HG03045 (cell line): ENCODE measurements around the gene METTL14.

ENCODE experiments used
- ATAC-seq: cut with Tn5 transposase; IDR thresholded peaks from one replicate; pipeline ENCODE4 v1.9.1; 2021; ENCODE audit warnings: mild to moderate bottlenecking, moderate library complexity; ENCODE audit not compliant: unreplicated experiment

Gene METTL14

GRCh38 chr4:118756958-118757357, 71.8 kb downstream of the METTL14 start:
- no peak for ATAC-seq

GRCh38 chr4:118757761-118758251, 72.6 kb downstream of the METTL14 start:
- ATAC-seq = no peak

DNA sequence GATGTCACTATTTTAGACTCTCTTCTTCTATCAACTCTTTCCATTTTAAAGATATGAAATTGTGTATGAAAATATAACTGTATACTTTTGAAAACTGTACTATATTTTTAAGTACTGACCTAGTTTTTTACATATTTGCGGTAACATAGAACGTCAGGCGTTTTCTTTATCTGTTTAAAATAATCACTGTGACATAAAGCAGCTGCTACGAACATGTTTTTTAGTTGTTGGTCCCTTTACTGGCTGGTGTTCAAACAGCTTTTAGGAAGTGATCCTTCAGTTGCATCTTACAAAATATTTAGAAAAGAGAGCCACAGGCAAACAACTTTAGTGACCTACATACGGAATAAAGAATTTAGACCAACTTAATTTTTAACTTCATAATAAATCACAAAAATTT, 73.1 kb downstream of the METTL14 start:
- no peak for ATAC-seq

DNA sequence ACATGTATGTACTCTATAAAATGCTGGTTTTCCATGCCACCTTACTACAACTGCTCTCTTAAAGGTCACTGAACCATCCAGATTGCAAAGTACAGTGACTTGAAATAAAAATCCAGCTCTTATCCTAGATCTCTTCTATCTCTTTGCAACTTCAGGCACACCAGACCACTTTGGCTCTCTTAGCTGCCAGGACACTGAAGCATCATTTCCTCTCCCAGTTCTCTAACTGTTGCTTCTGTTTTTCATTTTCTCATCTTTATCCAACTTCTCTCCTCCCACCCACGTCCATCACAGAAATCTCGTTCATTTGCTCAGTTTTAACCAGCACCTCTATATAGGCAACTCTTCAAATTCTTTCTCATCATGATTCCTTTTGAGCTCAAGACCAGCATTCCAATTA, 74.3 kb downstream of the METTL14 start:
- ATAC-seq = no peak

- peak; percentile 39 for ATAC-seq
Observed at GRCh38 chr4:118760092-118760491, 74.9 kb downstream of the METTL14 start.

DNA sequence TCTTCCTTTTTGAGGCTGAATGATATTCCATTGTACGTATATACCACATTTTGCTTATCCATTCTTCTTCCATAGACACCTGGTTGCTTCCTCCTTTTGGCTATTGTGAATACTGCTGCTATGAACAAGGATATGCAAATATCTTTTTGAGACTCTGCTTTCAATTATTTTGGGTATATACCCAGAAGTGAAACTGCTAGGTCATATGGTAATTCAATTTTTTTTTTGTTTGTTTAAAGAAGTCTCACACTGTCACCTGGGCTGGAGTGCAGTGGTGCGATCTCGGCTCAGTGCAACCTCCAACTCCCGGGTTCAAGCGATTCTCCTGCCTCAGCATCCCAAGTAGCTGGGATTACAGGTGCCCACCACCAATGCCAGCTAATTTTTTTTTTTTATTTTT, 75.3 kb downstream of the METTL14 start:
- ATAC-seq = peak; percentile 96

GRCh38 chr4:118761397-118762016, 76.3 kb downstream of the METTL14 start:
- ATAC-seq = no peak

- no peak for ATAC-seq
Observed at GRCh38 chr4:118762155-118762554, 77.0 kb downstream of the METTL14 start.

DNA sequence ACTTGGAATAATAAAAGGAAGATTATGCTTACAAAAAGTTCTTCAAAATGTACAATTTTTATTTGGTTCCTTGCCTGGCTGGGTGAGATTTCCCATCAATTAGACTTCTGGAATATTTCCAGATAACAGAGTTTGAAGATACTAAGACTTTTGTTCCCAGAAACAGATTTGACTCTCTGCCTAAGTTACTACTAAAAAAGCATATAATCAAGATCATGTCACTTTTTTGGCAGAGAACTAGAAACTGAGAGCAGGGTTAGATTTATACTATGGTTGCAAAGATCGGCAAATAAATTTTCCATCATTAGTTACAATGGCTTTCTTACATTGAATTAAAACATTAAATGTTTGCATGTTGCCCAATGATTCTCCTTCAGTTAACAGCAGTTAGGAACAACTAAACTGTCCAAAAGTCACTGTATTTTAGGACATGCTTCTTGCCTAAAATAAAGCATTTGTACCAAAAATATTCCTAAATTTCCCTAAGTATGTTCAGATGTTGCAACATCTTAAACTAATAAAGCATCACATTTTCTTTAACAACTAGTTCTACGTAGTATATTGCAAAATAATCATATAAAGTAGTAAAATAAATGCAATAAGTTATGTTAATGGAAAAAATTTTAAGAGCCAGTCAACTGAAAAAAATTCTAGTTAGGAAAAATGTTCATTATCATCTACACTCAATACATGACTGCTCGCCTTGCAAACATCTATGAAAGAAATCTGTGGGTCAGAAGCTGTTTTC, 77.7 kb downstream of the METTL14 start:
- no peak for ATAC-seq
